CD1c-positive myeloid dendritic cell (primary cell): ENCODE data around the gene APC2.
"Not testable (repeated sequence)": the region's sequence is repeated elsewhere in the genome, so short reads cannot be mapped to it uniquely, and the experiment has no call there.

Experiments
- DNase-seq: peaks from one replicate; pipeline ENCODE4 v3.0.0-alpha.2; 2016; ENCODE audit errors: extremely low spot score

The APC2 gene

GRCh38 chr19:1416014-1416841 is 33.7 kb upstream of the APC2 start:
- no peak for DNase-seq

- DNase-seq, result no peak
These were observed 32.8 kb upstream of the APC2 start for GRCh38 chr19:1417145-1417544.

- no peak for DNase-seq
These were observed 32.0 kb upstream of the APC2 start for GRCh38 chr19:1417681-1418495.

GRCh38 chr19:1418496-1418775 is 31.5 kb upstream of the APC2 start:
- no peak for DNase-seq

GRCh38 chr19:1418951-1419738 is 30.8 kb upstream of the APC2 start:
- no peak for DNase-seq

GRCh38 chr19:1420085-1420484 is 29.8 kb upstream of the APC2 start:
- DNase-seq, result not testable (repeated sequence)

- no peak for DNase-seq
These were observed 29.3 kb upstream of the APC2 start for GRCh38 chr19:1420590-1420989.

- DNase-seq, result no peak
These were observed 28.5 kb upstream of the APC2 start for GRCh38 chr19:1421218-1421957.

- DNase-seq, result no peak
These were observed 28.0 kb upstream of the APC2 start for GRCh38 chr19:1421958-1422305.

- no peak for DNase-seq
These were observed 27.6 kb upstream of the APC2 start for GRCh38 chr19:1422360-1422759.

GRCh38 chr19:1422943-1423342 is 27.0 kb upstream of the APC2 start:
- no peak for DNase-seq

GRCh38 chr19:1423436-1424191 is 26.3 kb upstream of the APC2 start:
- DNase-seq, result no peak

GRCh38 chr19:1424192-1424955 is 25.5 kb upstream of the APC2 start:
- no peak for DNase-seq

GRCh38 chr19:1425102-1425837 is 24.7 kb upstream of the APC2 start:
- DNase-seq, result no peak

- no peak for DNase-seq
These were observed 24.0 kb upstream of the APC2 start for GRCh38 chr19:1425902-1426301.

GRCh38 chr19:1426736-1427135 is 23.2 kb upstream of the APC2 start:
- no peak for DNase-seq

GRCh38 chr19:1427221-1427920 is 22.6 kb upstream of the APC2 start:
- no peak for DNase-seq

GRCh38 chr19:1428738-1429391 is 21.1 kb upstream of the APC2 start:
- no peak for DNase-seq

GRCh38 chr19:1429750-1430149 is 20.2 kb upstream of the APC2 start:
- DNase-seq, result no peak
